K562 (cell line): ENCODE results near the gene MSMO1. TPM values are rescaled to one million over a fixed set of nuclear protein-coding genes. Genes with fewer than 3 reads are reported as not detected.

Source experiments
- ATAC-seq: fragments of 200-7000 bp; cut with Tn5 transposase; 3 replicates; pipeline ENCODE4 v1.9.1; 2020; ENCODE audit warnings: moderate library complexity
- BruUV-seq: library from RNA; stranded (reverse); fragments of 400-500 nt; replicated peaks from 2 replicates; lab custom pipeline; 2021; lab: Mats Ljungman, UMichigan
- CTCF ChIA-PET: fragments of 300-600 bp; formaldehyde crosslinking; extraction: SDS; loops from one replicate; lab custom pipeline; 2021; ENCODE audit warnings: low intra/inter-chr PET ratio; lab: Yijun Ruan, JAX
- POLR2A ChIA-PET: fragments of 300-600, 350-650 bp; sonication (Branson Sonifier 250); formaldehyde crosslinking; extraction: SDS; loops from one replicate; lab custom pipeline; 2021; ENCODE audit warnings: antibody characterized with exemption, inconsistent platforms; lab: Yijun Ruan, JAX
- DNase-seq, 4 experiments: peaks; one replicate each; pipeline versions ENCODE4 v3.0.0 to v3.0.0-alpha.2; 2011 to 2018; ENCODE audit warnings: low spot score in 3 of 4, mixed read lengths in 3 of 4; ENCODE audit errors: extremely low read depth in 1 of 4
- FAIRE-seq: peaks from 2 replicates; lab custom pipeline; 2011; peaks lifted over from hg19 to GRCh38; lab: Jason Lieb, UNC
- H2AFZ ChIP-seq: 2 replicates; pipeline ENCODE4 v1.6.0; 2011; ENCODE audit warnings: low read depth, low read length, control low read depth, inconsistent platforms
- H3K27ac ChIP-seq: fragments of 200-600 bp; 3 replicates; pipeline ENCODE4 v1.8.0; 2011; ENCODE audit warnings: low read depth, mild to moderate bottlenecking, control low read depth, inconsistent platforms, low read length, moderate library complexity, mixed read lengths; ENCODE audit errors: extremely low read depth
- H3K27me3 ChIP-seq, 2 experiments: fragments of 300-600 bp in 1 of 2; 2 replicates in 1 of 2; 3 replicates in 1 of 2; pipeline versions ENCODE4 v1.6.0 to v1.8.0; 2011; ENCODE audit warnings: inconsistent platforms in 2 of 2, low read length in 2 of 2, mild to moderate bottlenecking in 1 of 2, mixed read lengths in 1 of 2, moderate library complexity in 1 of 2; ENCODE audit not compliant: control insufficient read depth in 2 of 2, insufficient read depth in 2 of 2
- H3K36me3 ChIP-seq: fragments of 300-600 bp; 3 replicates; pipeline ENCODE4 v1.8.0; 2011; ENCODE audit warnings: mild to moderate bottlenecking, low read length, inconsistent platforms; ENCODE audit not compliant: control insufficient read depth, insufficient read depth
- H3K4me1 ChIP-seq, 2 experiments: fragments of 200-600 bp in 1 of 2; replicated peaks in 1 of 2; 2 replicates in 1 of 2; 3 replicates in 1 of 2; pipeline versions ENCODE4 v1.5.1 to v1.8.0; 2011; ENCODE audit warnings: inconsistent platforms in 2 of 2, low read length in 2 of 2, mild to moderate bottlenecking in 1 of 2, mixed read lengths in 1 of 2, moderate library complexity in 1 of 2; ENCODE audit not compliant: control insufficient read depth in 2 of 2, insufficient read depth in 2 of 2
- H3K4me2 ChIP-seq: 2 replicates; pipeline ENCODE4 v1.6.1; 2011; ENCODE audit warnings: low read length, control low read depth, inconsistent platforms, mixed read lengths; ENCODE audit not compliant: insufficient read depth
- H3K4me3 ChIP-seq: fragments of 200-600 bp; sonication (generic), shearing (Covaris generic); 2 replicates; pipeline ENCODE4 v1.5.1; 2016; ENCODE audit warnings: control low read depth, inconsistent platforms
- H3K79me2 ChIP-seq: fragments of 200-600 bp; 3 replicates; pipeline ENCODE4 v1.8.0; 2011; ENCODE audit warnings: low read length, inconsistent platforms; ENCODE audit not compliant: control insufficient read depth, insufficient read depth
- H3K9ac ChIP-seq, 2 experiments: 2 replicates each; pipeline versions ENCODE4 v1.6.0 to v1.6.1; 2011; ENCODE audit warnings: low read depth in 2 of 2, low read length in 2 of 2, control low read depth in 1 of 2, inconsistent platforms in 1 of 2, mild to moderate bottlenecking in 1 of 2, mixed read lengths in 1 of 2; ENCODE audit not compliant: insufficient read depth in 1 of 2
- H3K9me1 ChIP-seq: one replicate; pipeline ENCODE4 v1.6.0; 2011; ENCODE audit warnings: inconsistent platforms, mild to moderate bottlenecking, low read length, moderate library complexity; ENCODE audit not compliant: control insufficient read depth, insufficient read depth
- H3K9me3 ChIP-seq: replicated peaks from 2 replicates; pipeline ENCODE4 v1.5.1; 2011; ENCODE audit warnings: low read depth, low read length, inconsistent platforms; ENCODE audit not compliant: control insufficient read depth, insufficient read depth
- H4K20me1 ChIP-seq: replicated peaks from 2 replicates; pipeline ENCODE4 v1.6.1; 2011; ENCODE audit warnings: low read length, inconsistent platforms, mixed read lengths; ENCODE audit not compliant: control insufficient read depth, insufficient read depth
- BRCA1 ChIP-seq, 2 experiments: fragments of 450-650 bp in 1 of 2; sonication (generic) in 1 of 2; formaldehyde crosslinking in 1 of 2; IDR thresholded peaks; 2 replicates each; pipeline versions ENCODE4 v1.5.0 to v1.6.1; 2017 to 2020; ENCODE audit warnings: mild to moderate bottlenecking in 1 of 2, missing genetic modification reagents in 1 of 2
- CREM ChIP-seq: IDR thresholded peaks from 2 replicates; pipeline ENCODE4 v1.6.1; 2014; ENCODE audit warnings: antibody characterized with exemption, low read depth
- HINFP ChIP-seq: fragments of 450-650 bp; conservative IDR thresholded peaks from 2 replicates; pipeline ENCODE4 v1.6.1; 2016; ENCODE audit warnings: missing genetic modification characterization, low read depth, mild to moderate bottlenecking, control low read depth, missing compliant biosample characterization
- HMGN3 ChIP-seq: IDR thresholded peaks from 2 replicates; pipeline ENCODE4 v1.6.1; 2011; ENCODE audit warnings: borderline replicate concordance, low read depth, mild to moderate bottlenecking, mixed read lengths, low read length; ENCODE audit not compliant: insufficient read length; ENCODE audit errors: extremely low read depth
- MCM2 ChIP-seq: fragments of 450-650 bp; IDR thresholded peaks from 2 replicates; pipeline ENCODE4 v1.6.1; 2017; ENCODE audit warnings: low read depth, mild to moderate bottlenecking
- MECOM ChIP-seq: fragments of 250-450 bp; sonication (Bioruptor Pico); IDR thresholded peaks from 2 replicates; pipeline ENCODE4 v1.8.0; 2022; ENCODE audit warnings: inconsistent platforms
- NFIX ChIP-seq: fragments of 250-450 bp; sonication (Bioruptor Pico); IDR thresholded peaks from 2 replicates; pipeline ENCODE4 v1.4.0; 2020; ENCODE audit warnings: low read depth, mild to moderate bottlenecking, moderate library complexity
- UBTF ChIP-seq, 2 experiments: IDR thresholded peaks; 2 replicates each; pipeline ENCODE4 v1.6.1; 2012; ENCODE audit warnings: improper control_type of control experiment in 2 of 2, low read depth in 2 of 2, low read length in 2 of 2, borderline replicate concordance in 1 of 2
- ZNF707 ChIP-seq: fragments of 250-450 bp; sonication (Bioruptor Pico); conservative IDR thresholded peaks from 2 replicates; pipeline ENCODE4 v1.8.0; 2022; ENCODE audit warnings: inconsistent platforms, mild to moderate bottlenecking, moderate library complexity
- WGBS: fragments of 100-300 bp; shearing (Covaris generic); methylation state at CpG from one replicate; pipeline ENCODE4 v1.1.6; 2016; ENCODE audit warnings: low coverage, mixed read lengths; ENCODE audit not compliant: insufficient coverage; ENCODE audit errors: missing lambda C conversion rate; 5-methylcytosine and 5-hydroxymethylcytosine counted together
- in situ Hi-C: fragments of 300-500 bp; cut with MboI; formaldehyde crosslinking; loops from 4 replicates; pipeline ENCODE4 v1.15.0; 2018; ENCODE audit warnings: inconsistent platforms, mixed read lengths
- intact Hi-C: fragments of 100-400 bp; cut with micrococcal nuclease; formaldehyde crosslinking; loops from 2 replicates; pipeline ENCODE4 v1.14.2; 2022
- polyA plus RNA-seq, 8 experiments: library from polyadenylated mRNA; depleted of rRNA in 4 of 8; stranded (reverse) in 5 of 8; unstranded in 3 of 8; fragments of >200 nt; fragmentation: Nextera tagmentation in 2 of 8; fragmentation: Illumina TruSeq in 1 of 8; extraction: Ambion mirVana in 2 of 8; extraction: Trizol in 1 of 8; gene quantifications; 2 replicates each; pipeline versions ENCODE4 v1.2.1 to v1.2.3, GENCODE V29; 2011 to 2014; ENCODE audit warnings: inconsistent platforms in 1 of 8, missing spikeins in 1 of 8
- total RNA-seq, 7 experiments: library from RNA; depleted of rRNA in 6 of 7; stranded (reverse); fragments of >200 nt in 6 of 7; fragmentation: Illumina TruSeq in 2 of 7; extraction: Trizol in 2 of 7; gene quantifications; 2 replicates each; pipeline versions ENCODE4 v1.2.1 to v1.2.3, GENCODE V29; 2011 to 2021; ENCODE audit warnings: low replicate concordance in 1 of 7
- TF ChIP-seq, protein P1 (sequence below): sonication (generic); formaldehyde crosslinking; IDR thresholded peaks from 2 replicates; pipeline ENCODE4 v1.8.0; 2023; ENCODE audit warnings: mild to moderate bottlenecking, missing genetic modification reagents

The MSMO1 gene
- total and polyA plus RNA-seq, 9 of the 15 experiments (the other 6 are each of a cell fraction or from before 2014, with no cell fraction given) = 32.0 to 172 (median 63.5) TPM

- no peak for TF ChIP-seq UBTF (IDR thresholded peaks at IDR 0.05; ENCODE audit: borderline replicate concordance in 1 of 2, low read depth in 2 of 2, low read length in 2 of 2)
These were observed 53.3 kb downstream of the MSMO1 start (continued) for GRCh38 chr4:165380805-165381204.

GRCh38 chr4:165381821-165382373, 54.4 kb downstream of the MSMO1 start:
- Histone ChIP-seq H3K4me1 (peaks cover 0 to 7% of the 10 kb centered on the region in 2 experiments; a peak in 2 of 5 replicates), H3K27ac (no peak overlapping the region), H4K20me1 (no peaks in the 10 kb centered on the region), H3K4me2 (no peak overlapping the region), H3K79me2 (no peaks in the 10 kb centered on the region), H2AFZ (no peak overlapping the region), H3K36me3 (no peaks in the 10 kb centered on the region), H3K9me3 (no peaks in the 10 kb centered on the region), H3K4me3 (no peak overlapping the region), H3K9me1 (no peaks in the 10 kb centered on the region), H3K9ac (no peak overlapping the region), H3K27me3 (peaks cover 0 to 7% of the 10 kb centered on the region in 2 experiments; a peak in 2 of 5 replicates)
- ChIA-PET POLR2A (no interaction called here), CTCF (no interaction called here)
- ATAC-seq (no peak), DNase-seq (no peak), FAIRE-seq (no peak)
- in situ Hi-C loops = no loop called here
- 0% methylated on average over 3 of the region's 3 CpGs for WGBS
- no TSS peak for BruUV-seq
- intact Hi-C loops = no loop called here
- TF ChIP-seq, protein P1, sequence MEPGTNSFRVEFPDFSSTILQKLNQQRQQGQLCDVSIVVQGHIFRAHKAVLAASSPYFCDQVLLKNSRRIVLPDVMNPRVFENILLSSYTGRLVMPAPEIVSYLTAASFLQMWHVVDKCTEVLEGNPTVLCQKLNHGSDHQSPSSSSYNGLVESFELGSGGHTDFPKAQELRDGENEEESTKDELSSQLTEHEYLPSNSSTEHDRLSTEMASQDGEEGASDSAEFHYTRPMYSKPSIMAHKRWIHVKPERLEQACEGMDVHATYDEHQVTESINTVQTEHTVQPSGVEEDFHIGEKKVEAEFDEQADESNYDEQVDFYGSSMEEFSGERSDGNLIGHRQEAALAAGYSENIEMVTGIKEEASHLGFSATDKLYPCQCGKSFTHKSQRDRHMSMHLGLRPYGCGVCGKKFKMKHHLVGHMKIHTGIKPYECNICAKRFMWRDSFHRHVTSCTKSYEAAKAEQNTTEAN (CRISPR knock-in tag) = no peak
- no peak for TF ChIP-seq CREM
- no peak for TF ChIP-seq UBTF (IDR thresholded peaks at IDR 0.05; ENCODE audit: borderline replicate concordance in 1 of 2, low read depth in 2 of 2, low read length in 2 of 2)
- no peak for TF ChIP-seq MCM2
- no peak for TF ChIP-seq HMGN3
- TF ChIP-seq MECOM (CRISPR knock-in tag) = no peak
- TF ChIP-seq ZNF707 (CRISPR knock-in tag) = no peak
- TF ChIP-seq HINFP (tag) = no peak
- no peak for TF ChIP-seq NFIX (CRISPR knock-in tag)
- no peak for TF ChIP-seq BRCA1 (IDR thresholded peaks at IDR 0.05)
- no peak for TF ChIP-seq BRCA1 (CRISPR knock-in tag; IDR thresholded peaks at IDR 0.05)
